Measurements from ENCODE around the gene CNGB1.
A peak's percentile ranks its signal among the peaks of the same experiment; 100 is the strongest.

Gene CNGB1

GRCh38 chr16:57970319-57970718, 609 bp downstream of the CNGB1 start:
- no peak for DNase-seq

GRCh38 chr16:57969451-57970123, 1.3 kb downstream of the CNGB1 start:
- DNase-seq: no peak

GRCh38 chr16:57967916-57968315, 3.0 kb downstream of the CNGB1 start:
- DNase-seq: no peak

GRCh38 chr16:57966986-57967385, 3.9 kb downstream of the CNGB1 start:
- no peak for DNase-seq

GRCh38 chr16:57966204-57966771, 4.6 kb downstream of the CNGB1 start:
- no peak for DNase-seq

GRCh38 chr16:57964157-57964700, 6.7 kb downstream of the CNGB1 start:
- no peak for DNase-seq

GRCh38 chr16:57962756-57963155, 8.2 kb downstream of the CNGB1 start:
- DNase-seq: no peak

- no peak for DNase-seq
Measured at GRCh38 chr16:57962046-57962445, 8.9 kb downstream of the CNGB1 start.

GRCh38 chr16:57961538-57961937, 9.4 kb downstream of the CNGB1 start:
- DNase-seq: no peak

GRCh38 chr16:57960826-57961472, 10.0 kb downstream of the CNGB1 start:
- DNase-seq: no peak

GRCh38 chr16:57960310-57960709, 10.6 kb downstream of the CNGB1 start:
- no peak for DNase-seq

- DNase-seq: no peak
Measured at GRCh38 chr16:57959804-57960203, 11.1 kb downstream of the CNGB1 start.

GRCh38 chr16:57959121-57959520, 11.8 kb downstream of the CNGB1 start:
- DNase-seq: no peak

GRCh38 chr16:57958544-57958943, 12.4 kb downstream of the CNGB1 start:
- no peak for DNase-seq

- no peak for DNase-seq
Measured at GRCh38 chr16:57957673-57958392, 13.1 kb downstream of the CNGB1 start.

GRCh38 chr16:57956924-57957672, 13.8 kb downstream of the CNGB1 start:
- no peak for DNase-seq

GRCh38 chr16:57956270-57956808, 14.6 kb downstream of the CNGB1 start:
- no peak for DNase-seq

GRCh38 chr16:57955572-57956188, 15.2 kb downstream of the CNGB1 start:
- peak; percentile 22 for DNase-seq

GRCh38 chr16:57953857-57954256, 17.1 kb downstream of the CNGB1 start:
- no peak for DNase-seq

GRCh38 chr16:57952909-57953308, 18.0 kb downstream of the CNGB1 start:
- no peak for DNase-seq

- DNase-seq: no peak
Measured at GRCh38 chr16:57951204-57951960, 19.5 kb downstream of the CNGB1 start.

All from NCI-H2029 (cell line).